RWPE2 (cell line): ENCODE results near the gene FASLG.
"Not testable (repeated sequence)": the region's sequence is repeated elsewhere in the genome, so short reads cannot be mapped to it uniquely, and the experiment has no call there.

Experiments
- ATAC-seq: fragments of 200-7000 bp; cut with Tn5 transposase; 3 replicates; pipeline ENCODE4 v1.9.1; 2021; ENCODE audit warnings: low read depth
- DNase-seq: peaks from one replicate; pipeline ENCODE4 v3.0.0-alpha.2; 2020; ENCODE audit warnings: low spot score
- H3K27ac ChIP-seq: fragments of 450-650 bp; 2 replicates; pipeline ENCODE4 v1.5.1; 2017; ENCODE audit warnings: mild to moderate bottlenecking; ENCODE audit not compliant: poor library complexity, severe bottlenecking
- H3K27me3 ChIP-seq: fragments of 250-450 bp; sonication (Bioruptor Pico); 2 replicates; pipeline ENCODE4 v1.5.1; 2021; ENCODE audit warnings: mild to moderate bottlenecking, moderate library complexity; ENCODE audit not compliant: insufficient read depth, poor library complexity, severe bottlenecking
- H3K36me3 ChIP-seq: fragments of 250-450 bp; sonication (Bioruptor Pico); 2 replicates; pipeline ENCODE4 v1.5.1; 2020; ENCODE audit warnings: low read depth, mild to moderate bottlenecking, moderate library complexity
- H3K4me1 ChIP-seq: fragments of 250-450 bp; sonication (Bioruptor Pico); 2 replicates; pipeline ENCODE4 v1.5.1; 2021; ENCODE audit warnings: mild to moderate bottlenecking, moderate library complexity; ENCODE audit not compliant: insufficient read depth, poor library complexity, severe bottlenecking
- H3K4me3 ChIP-seq: fragments of 250-450 bp; sonication (Bioruptor Pico); 2 replicates; pipeline ENCODE4 v1.5.1; 2021; ENCODE audit warnings: mild to moderate bottlenecking, moderate library complexity; ENCODE audit not compliant: severe bottlenecking
- H3K9me3 ChIP-seq: fragments of 250-450 bp; sonication (Bioruptor Pico); 2 replicates; pipeline ENCODE4 v1.5.1; 2021; ENCODE audit warnings: mild to moderate bottlenecking, moderate library complexity; ENCODE audit not compliant: severe bottlenecking
- TF ChIP-seq, protein P1 (sequence below): fragments of 450-650 bp; IDR thresholded peaks from one replicate; pipeline ENCODE4 v1.5.1; 2017; ENCODE audit warnings: mild to moderate bottlenecking, moderate library complexity; ENCODE audit not compliant: poor library complexity, severe bottlenecking

The FASLG gene

DNA sequence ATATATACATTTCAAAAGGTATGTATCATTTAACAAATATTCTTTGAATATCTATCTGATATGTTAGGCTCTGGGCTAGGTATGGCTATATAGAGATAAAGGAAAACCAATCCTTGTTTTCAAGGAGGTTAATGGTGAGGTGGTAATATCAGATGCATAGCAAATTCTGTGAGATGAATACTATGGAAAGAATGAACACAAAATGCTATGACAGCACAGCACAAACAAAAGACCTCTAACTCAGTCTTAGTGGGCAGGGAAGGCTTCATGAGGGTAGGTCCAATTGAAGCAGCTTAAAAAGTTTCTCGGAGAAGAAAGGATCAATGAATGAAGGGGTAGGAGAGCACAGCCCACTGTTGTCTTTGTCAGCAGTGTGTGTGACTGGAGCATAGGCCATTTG is 27.2 kb downstream of the FASLG start:
- Histone ChIP-seq H3K27me3 (no peaks in the 10 kb centered on the region), H3K4me1 (no peaks in the 10 kb centered on the region), H3K27ac (no peak overlapping the region), H3K36me3 (no peaks in the 10 kb centered on the region), H3K9me3 (no peaks in the 10 kb centered on the region), H3K4me3 (no peak overlapping the region)
- ATAC-seq: no peak
- TF ChIP-seq, protein P1, sequence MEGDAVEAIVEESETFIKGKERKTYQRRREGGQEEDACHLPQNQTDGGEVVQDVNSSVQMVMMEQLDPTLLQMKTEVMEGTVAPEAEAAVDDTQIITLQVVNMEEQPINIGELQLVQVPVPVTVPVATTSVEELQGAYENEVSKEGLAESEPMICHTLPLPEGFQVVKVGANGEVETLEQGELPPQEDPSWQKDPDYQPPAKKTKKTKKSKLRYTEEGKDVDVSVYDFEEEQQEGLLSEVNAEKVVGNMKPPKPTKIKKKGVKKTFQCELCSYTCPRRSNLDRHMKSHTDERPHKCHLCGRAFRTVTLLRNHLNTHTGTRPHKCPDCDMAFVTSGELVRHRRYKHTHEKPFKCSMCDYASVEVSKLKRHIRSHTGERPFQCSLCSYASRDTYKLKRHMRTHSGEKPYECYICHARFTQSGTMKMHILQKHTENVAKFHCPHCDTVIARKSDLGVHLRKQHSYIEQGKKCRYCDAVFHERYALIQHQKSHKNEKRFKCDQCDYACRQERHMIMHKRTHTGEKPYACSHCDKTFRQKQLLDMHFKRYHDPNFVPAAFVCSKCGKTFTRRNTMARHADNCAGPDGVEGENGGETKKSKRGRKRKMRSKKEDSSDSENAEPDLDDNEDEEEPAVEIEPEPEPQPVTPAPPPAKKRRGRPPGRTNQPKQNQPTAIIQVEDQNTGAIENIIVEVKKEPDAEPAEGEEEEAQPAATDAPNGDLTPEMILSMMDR: no peak
- DNase-seq: no peak

DNA sequence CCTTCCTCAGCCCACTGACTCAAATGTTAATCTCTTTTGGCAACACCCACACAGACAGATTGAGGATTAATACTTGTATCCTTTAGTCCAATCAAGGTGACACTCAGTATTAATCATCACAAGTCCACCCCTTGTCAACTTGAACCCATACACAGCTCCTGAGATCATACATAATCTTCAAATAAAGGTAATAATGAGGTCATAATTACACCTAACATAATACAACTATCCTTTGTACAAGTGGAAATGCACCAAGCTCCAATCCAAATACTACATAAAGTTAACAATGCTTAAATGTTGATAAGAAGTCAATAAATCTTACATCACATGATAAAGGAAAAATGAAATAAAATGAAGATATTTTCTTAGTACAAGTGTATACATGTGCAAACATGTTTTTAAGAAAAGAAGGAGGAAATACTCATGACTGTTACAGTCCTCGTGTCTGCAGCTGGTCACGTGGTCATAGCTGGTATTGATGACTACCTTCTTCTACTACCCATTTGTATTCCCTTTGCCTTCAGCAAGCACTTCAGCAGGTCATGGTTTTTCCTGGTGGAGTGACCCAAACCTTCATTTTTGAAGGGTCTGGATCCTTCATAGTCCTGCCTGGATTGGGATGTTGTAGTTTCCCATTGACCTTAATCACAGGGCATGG is 29.7 kb downstream of the FASLG start:
- not testable (repeated sequence) for H3K27ac ChIP-seq, DNase-seq, H3K27me3 ChIP-seq, H3K4me1 ChIP-seq, ATAC-seq, H3K36me3 ChIP-seq, H3K4me3 ChIP-seq, H3K9me3 ChIP-seq

DNA sequence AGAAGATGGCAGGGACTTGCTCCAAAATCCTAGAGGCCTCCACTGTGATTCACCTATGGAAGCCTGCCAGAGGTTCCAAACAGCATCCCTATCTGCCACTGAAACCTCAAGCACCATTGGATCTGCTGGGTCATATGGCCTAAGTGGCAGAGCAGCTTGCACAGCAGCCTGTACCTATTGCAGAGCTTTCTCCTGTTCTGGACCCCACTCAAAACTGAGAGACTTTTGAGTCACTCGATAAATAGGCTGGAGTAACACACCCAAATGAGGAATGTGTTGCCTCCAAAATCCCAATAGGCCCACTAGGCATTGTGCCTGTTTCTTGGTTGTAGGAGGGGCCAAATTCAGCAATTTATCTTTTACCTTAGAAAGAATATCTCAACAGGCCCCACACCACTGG is 32.0 kb downstream of the FASLG start:
- not testable (repeated sequence) for H3K27ac ChIP-seq, DNase-seq, H3K27me3 ChIP-seq, H3K9me3 ChIP-seq, H3K4me3 ChIP-seq, H3K36me3 ChIP-seq, ATAC-seq, H3K4me1 ChIP-seq

DNA sequence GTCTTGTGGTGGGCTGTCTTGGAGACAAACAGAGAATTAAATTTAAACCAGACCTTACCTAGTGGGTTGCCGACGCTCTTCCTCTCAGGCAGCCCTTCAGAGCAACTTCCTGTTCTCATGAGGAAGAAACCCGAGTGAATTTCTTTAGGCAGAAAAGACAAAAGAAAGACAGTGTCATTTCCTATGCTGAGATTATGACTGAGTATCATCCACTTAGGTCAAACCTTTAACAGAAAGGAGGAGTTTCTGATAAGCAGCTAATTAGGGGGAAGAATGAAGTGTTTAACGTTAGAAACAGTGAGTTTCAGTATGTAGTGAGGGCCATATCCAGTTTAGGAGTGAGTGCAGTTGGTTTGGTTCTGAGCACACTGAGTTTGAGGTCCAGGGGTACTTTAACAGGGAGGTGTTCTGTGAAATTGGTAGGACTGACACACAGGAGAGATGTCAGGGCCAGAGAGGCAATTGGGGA is 38.7 kb downstream of the FASLG start:
- DNase-seq (no peak), ATAC-seq (no peak)
- H3K36me3 ChIP-seq: no peaks in the 10 kb centered on the region
- no peak overlapping the region for H3K27ac ChIP-seq
- H3K9me3 ChIP-seq: no peaks in the 10 kb centered on the region
- peaks cover 7% of the 10 kb centered on the region for H3K4me1 ChIP-seq
- no peak overlapping the region for H3K4me3 ChIP-seq
- H3K27me3 ChIP-seq: no peaks in the 10 kb centered on the region
- TF ChIP-seq, protein P1: no peak

DNA sequence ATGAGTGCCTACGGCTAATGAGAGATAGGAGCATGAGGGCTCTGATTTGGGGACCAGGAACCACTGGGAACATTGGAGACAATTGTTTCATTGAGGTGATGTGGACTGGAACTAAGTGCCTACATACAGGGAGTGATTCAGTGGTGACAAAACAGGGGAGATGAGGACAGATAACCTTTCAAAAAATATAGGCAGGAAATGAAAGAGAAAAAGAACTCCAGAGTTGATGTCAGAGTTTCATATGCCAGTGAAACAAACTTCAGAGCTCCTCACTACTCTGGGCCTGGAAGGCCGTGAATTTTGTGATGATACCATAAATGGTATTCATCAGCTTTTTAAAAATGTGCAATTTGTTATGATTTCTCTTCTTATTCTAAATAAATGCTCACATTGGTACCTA is 39.3 kb downstream of the FASLG start:
- H3K27ac ChIP-seq: no peak overlapping the region

DNA sequence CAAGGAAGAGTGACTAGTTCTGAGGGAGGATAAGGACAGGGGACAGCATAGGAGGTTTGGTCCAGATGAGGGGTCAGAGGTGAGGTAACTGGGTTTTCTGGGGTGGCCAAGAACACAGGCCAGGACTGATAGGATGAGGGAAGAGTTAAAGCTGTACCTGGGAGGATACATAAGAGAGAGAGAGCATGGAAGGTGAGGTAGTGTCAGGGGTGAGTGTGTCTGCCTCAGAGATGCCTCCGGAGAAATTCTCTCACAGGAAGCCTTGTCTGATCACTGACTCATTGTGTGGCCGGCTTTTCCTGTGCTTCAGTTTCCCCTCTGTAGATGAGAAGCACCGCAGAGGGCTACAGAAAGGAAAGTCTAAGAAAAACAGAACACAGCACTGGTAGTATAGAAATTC is 40.2 kb downstream of the FASLG start:
- Histone ChIP-seq H3K27ac (no peak overlapping the region), H3K4me3 (no peak overlapping the region), H3K4me1 (peaks cover 7% of the 10 kb centered on the region), H3K36me3 (no peaks in the 10 kb centered on the region), H3K9me3 (no peaks in the 10 kb centered on the region), H3K27me3 (no peaks in the 10 kb centered on the region)
- ATAC-seq (peak; percentile 89), DNase-seq (no peak)
- TF ChIP-seq, protein P1: no peak

More for the DNA sequence above, 39.3 kb downstream of the FASLG start:
- no peak overlapping the region for H3K4me3 ChIP-seq
- no peak for DNase-seq
- no peaks in the 10 kb centered on the region for H3K36me3 ChIP-seq
- H3K27me3 ChIP-seq: no peaks in the 10 kb centered on the region
- TF ChIP-seq, protein P1: no peak
- no peak for ATAC-seq
- H3K9me3 ChIP-seq: no peaks in the 10 kb centered on the region
- H3K4me1 ChIP-seq: peaks cover 7% of the 10 kb centered on the region
